H9 (cell line): Measurements from ENCODE around the gene LZTR1. TPM values are rescaled to one million over a fixed set of nuclear protein-coding genes. Genes with fewer than 3 reads are reported as not detected.

Source experiments
- DNase-seq: peaks from one replicate; pipeline ENCODE4 v3.0.0-alpha.2; 2017
- H2AFZ ChIP-seq: one replicate; pipeline ENCODE4 v1.6.1; 2013; ENCODE audit warnings: mild to moderate bottlenecking, low read length, control low read depth, moderate library complexity
- H2AK5ac ChIP-seq: 2 replicates; pipeline ENCODE4 v1.6.1; 2013; ENCODE audit warnings: low read length, control low read depth, mixed read lengths; ENCODE audit not compliant: insufficient read length
- H2BK120ac ChIP-seq: one replicate; pipeline ENCODE4 v1.6.1; 2013; ENCODE audit warnings: low read depth, mild to moderate bottlenecking, low read length, control low read depth, inconsistent platforms; ENCODE audit not compliant: poor library complexity, severe bottlenecking
- H2BK12ac ChIP-seq: 2 replicates; pipeline ENCODE4 v1.6.1; 2013; ENCODE audit warnings: low read length, control low read depth, mixed read lengths, low read depth; ENCODE audit not compliant: insufficient read length
- H2BK15ac ChIP-seq: 2 replicates; pipeline ENCODE4 v1.6.1; 2013; ENCODE audit warnings: low read depth, low read length, control low read depth
- H2BK20ac ChIP-seq: one replicate; pipeline ENCODE4 v1.6.1; 2013; ENCODE audit warnings: low read depth, mild to moderate bottlenecking, low read length, control low read depth, inconsistent platforms; ENCODE audit not compliant: poor library complexity, severe bottlenecking
- H2BK5ac ChIP-seq: 2 replicates; pipeline ENCODE4 v1.6.1; 2013; ENCODE audit warnings: low read length, control low read depth, mixed read lengths; ENCODE audit not compliant: insufficient read length
- H3K14ac ChIP-seq: 2 replicates; pipeline ENCODE4 v1.6.1; 2013; ENCODE audit warnings: low read length, control low read depth; ENCODE audit not compliant: insufficient read depth
- H3K18ac ChIP-seq: 2 replicates; pipeline ENCODE4 v1.6.1; 2013; ENCODE audit warnings: low read depth, mild to moderate bottlenecking, mixed read lengths, low read length, control low read depth; ENCODE audit not compliant: insufficient read length
- H3K23ac ChIP-seq: 2 replicates; pipeline ENCODE4 v1.6.1; 2013; ENCODE audit warnings: low read length, control low read depth, mixed read lengths, low read depth; ENCODE audit not compliant: insufficient read length
- H3K23me2 ChIP-seq: 2 replicates; pipeline ENCODE4 v1.6.1; 2013; ENCODE audit warnings: low read depth, mild to moderate bottlenecking, mixed read lengths, low read length, control low read depth; ENCODE audit not compliant: insufficient read length, poor library complexity, severe bottlenecking
- H3K27ac ChIP-seq: 2 replicates; pipeline ENCODE4 v1.5.1; 2013; ENCODE audit warnings: low read length, control low read depth, mixed read lengths, low read depth; ENCODE audit not compliant: insufficient read length
- H3K27me3 ChIP-seq: 2 replicates; pipeline ENCODE4 v1.6.1; 2013; ENCODE audit warnings: low read length, control low read depth, inconsistent platforms; ENCODE audit not compliant: insufficient read depth
- H3K4ac ChIP-seq: 2 replicates; pipeline ENCODE4 v1.6.1; 2013; ENCODE audit warnings: low read depth, mild to moderate bottlenecking, control low read depth, inconsistent platforms, low read length, moderate library complexity
- H3K4me1 ChIP-seq: 2 replicates; pipeline ENCODE4 v1.6.1; 2013; ENCODE audit warnings: low read length, control low read depth, inconsistent platforms; ENCODE audit not compliant: insufficient read depth
- H3K4me2 ChIP-seq: 2 replicates; pipeline ENCODE4 v1.6.1; 2013; ENCODE audit warnings: low read length, control low read depth, mixed read lengths; ENCODE audit not compliant: insufficient read length, insufficient read depth
- H3K56ac ChIP-seq: 2 replicates; pipeline ENCODE4 v1.6.1; 2013; ENCODE audit warnings: low read depth, mild to moderate bottlenecking, mixed read lengths, low read length, control low read depth; ENCODE audit not compliant: insufficient read length
- H3K79me1 ChIP-seq: 2 replicates; pipeline ENCODE4 v1.6.1; 2013; ENCODE audit warnings: low read depth, mild to moderate bottlenecking, moderate library complexity, low read length, control low read depth, inconsistent platforms; ENCODE audit not compliant: insufficient read depth, poor library complexity, severe bottlenecking
- H3K79me2 ChIP-seq: 2 replicates; pipeline ENCODE4 v1.6.1; 2013; ENCODE audit warnings: low read length, control low read depth, inconsistent platforms; ENCODE audit not compliant: insufficient read depth
- H3K9ac ChIP-seq: 2 replicates; pipeline ENCODE4 v1.6.1; 2013; ENCODE audit warnings: low read length, control low read depth, mixed read lengths; ENCODE audit not compliant: insufficient read length; ENCODE audit errors: extremely low read depth
- H3K9me3 ChIP-seq: one replicate; pipeline ENCODE4 v1.6.1; 2013; ENCODE audit warnings: low read depth, low read length, inconsistent platforms; ENCODE audit not compliant: control insufficient read depth
- H3T11ph ChIP-seq: one replicate; pipeline ENCODE4 v1.6.1; 2013; ENCODE audit warnings: mild to moderate bottlenecking, low read length, control low read depth, inconsistent platforms
- H4K20me1 ChIP-seq: one replicate; pipeline ENCODE4 v1.6.1; 2013; ENCODE audit not compliant: control insufficient read depth, insufficient read length, insufficient read depth
- H4K5ac ChIP-seq: 2 replicates; pipeline ENCODE4 v1.6.1; 2013; ENCODE audit warnings: low read depth, mild to moderate bottlenecking, mixed read lengths, low read length, control low read depth; ENCODE audit not compliant: insufficient read length
- H4K8ac ChIP-seq: replicated peaks from 2 replicates; pipeline ENCODE4 v1.6.1; 2013; ENCODE audit warnings: low read length, control low read depth, mixed read lengths, low read depth; ENCODE audit not compliant: insufficient read length
- H4K91ac ChIP-seq: 2 replicates; pipeline ENCODE4 v1.6.1; 2013; ENCODE audit warnings: low read depth, mild to moderate bottlenecking, moderate library complexity, mixed read lengths, low read length, control low read depth; ENCODE audit not compliant: insufficient read length
- H3K27ac Mint-ChIP-seq, 3 experiments: 2 replicates in 2 of 3; 3 replicates in 1 of 3; pipeline ENCODE4 v1.8.0; 2020 to 2021; ENCODE audit warnings: mixed read lengths in 3 of 3, mild to moderate bottlenecking in 1 of 3, moderate library complexity in 1 of 3
- H3K27me3 Mint-ChIP-seq: 2 replicates; pipeline ENCODE4 v1.8.0; 2021; ENCODE audit warnings: low read depth, mild to moderate bottlenecking, moderate library complexity, mixed read lengths
- H3K36me3 Mint-ChIP-seq, 3 experiments: 2 replicates in 2 of 3; 3 replicates in 1 of 3; pipeline ENCODE4 v1.8.0; 2020 to 2021; ENCODE audit warnings: low read depth in 3 of 3, mixed read lengths in 3 of 3; ENCODE audit not compliant: insufficient read depth in 1 of 3
- H3K4me1 Mint-ChIP-seq, 2 experiments: 2 replicates each; pipeline ENCODE4 v1.8.0; 2020; ENCODE audit warnings: mixed read lengths in 2 of 2
- H3K4me3 Mint-ChIP-seq, 2 experiments: 2 replicates in 1 of 2; 3 replicates in 1 of 2; pipeline ENCODE4 v1.8.0; 2020 to 2021; ENCODE audit warnings: mild to moderate bottlenecking in 2 of 2, mixed read lengths in 2 of 2, moderate library complexity in 1 of 2
- H3K9me3 Mint-ChIP-seq, 2 experiments: 2 replicates in 1 of 2; 3 replicates in 1 of 2; pipeline ENCODE4 v1.8.0; 2020; ENCODE audit warnings: mild to moderate bottlenecking in 2 of 2, mixed read lengths in 2 of 2, moderate library complexity in 1 of 2
- WGBS: extraction: QIAGEN DNeasy Blood & Tissue Kit; methylation state at CpG from one replicate; pipeline ENCODE4 v1.1.7; 2013; ENCODE audit warnings: missing lambda C conversion rate, low lambda C conversion rate, mixed read lengths; ENCODE audit not compliant: insufficient read length; ENCODE audit errors: extremely low coverage; 5-methylcytosine and 5-hydroxymethylcytosine counted together
- total RNA-seq: library from RNA; stranded (reverse); gene quantifications from 2 replicates; pipeline ENCODE4 v1.2.1, GENCODE V29; 2021
- TF ChIP-seq, protein P1 (sequence below): fragments of 200-600 bp; sonication (generic); conservative IDR thresholded peaks from 3 replicates; pipeline ENCODE4 v1.8.0; 2021; ENCODE audit warnings: antibody characterized with exemption, mild to moderate bottlenecking

LZTR1 gene
- total RNA-seq, 1 experiment from 2014 or later: 47.0 TPM

DNA sequence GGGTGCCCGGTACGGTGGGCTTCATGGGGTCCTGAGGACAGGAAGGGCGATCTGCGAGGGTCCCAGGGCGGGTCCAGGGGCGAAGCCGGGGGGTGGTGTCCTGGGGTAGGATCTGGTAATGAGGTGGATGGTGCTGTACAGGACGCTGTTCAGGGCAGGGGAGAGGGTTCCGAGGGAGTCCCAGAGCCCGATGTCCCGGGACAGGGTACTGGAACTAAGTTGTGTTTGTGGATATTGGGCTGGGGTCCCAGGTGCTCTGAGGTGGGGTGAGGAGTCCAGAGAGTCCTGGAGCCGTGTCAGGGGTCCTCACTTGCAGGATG lies 426 bp downstream of the LZTR1 start:
- no CpG with 5 or more reads among the region's 12 CpGs for WGBS
- H3K9ac ChIP-seq: peak overlapping the region; percentile 68
- Mint-ChIP-seq H3K27me3 (peaks cover 25% of the 10 kb centered on the region), H3K36me3 (peaks cover 4 to 25% (median 22%) of the 10 kb centered on the region in 3 experiments), H3K4me3 (peak overlapping the region; percentile 94 to 98), H3K4me1 (peaks cover 28 to 30% of the 10 kb centered on the region in 2 experiments), H3K27ac (peak overlapping the region in 1 of 3 experiments; percentile 79; a peak in 1 of 7 replicates), H3K9me3 (peaks cover 12 to 13% of the 10 kb centered on the region in 2 experiments)
- H4K91ac ChIP-seq: no peak overlapping the region
- no peak overlapping the region for H3T11ph ChIP-seq
- H3K56ac ChIP-seq: no peak overlapping the region
- no peak overlapping the region for H2BK20ac ChIP-seq
- no peak for DNase-seq
- no peaks in the 10 kb centered on the region for H3K9me3 ChIP-seq
- no peak overlapping the region for H2AK5ac ChIP-seq
- no peak overlapping the region for H2BK12ac ChIP-seq
- no peak overlapping the region for H3K23ac ChIP-seq
- TF ChIP-seq, protein P1, sequence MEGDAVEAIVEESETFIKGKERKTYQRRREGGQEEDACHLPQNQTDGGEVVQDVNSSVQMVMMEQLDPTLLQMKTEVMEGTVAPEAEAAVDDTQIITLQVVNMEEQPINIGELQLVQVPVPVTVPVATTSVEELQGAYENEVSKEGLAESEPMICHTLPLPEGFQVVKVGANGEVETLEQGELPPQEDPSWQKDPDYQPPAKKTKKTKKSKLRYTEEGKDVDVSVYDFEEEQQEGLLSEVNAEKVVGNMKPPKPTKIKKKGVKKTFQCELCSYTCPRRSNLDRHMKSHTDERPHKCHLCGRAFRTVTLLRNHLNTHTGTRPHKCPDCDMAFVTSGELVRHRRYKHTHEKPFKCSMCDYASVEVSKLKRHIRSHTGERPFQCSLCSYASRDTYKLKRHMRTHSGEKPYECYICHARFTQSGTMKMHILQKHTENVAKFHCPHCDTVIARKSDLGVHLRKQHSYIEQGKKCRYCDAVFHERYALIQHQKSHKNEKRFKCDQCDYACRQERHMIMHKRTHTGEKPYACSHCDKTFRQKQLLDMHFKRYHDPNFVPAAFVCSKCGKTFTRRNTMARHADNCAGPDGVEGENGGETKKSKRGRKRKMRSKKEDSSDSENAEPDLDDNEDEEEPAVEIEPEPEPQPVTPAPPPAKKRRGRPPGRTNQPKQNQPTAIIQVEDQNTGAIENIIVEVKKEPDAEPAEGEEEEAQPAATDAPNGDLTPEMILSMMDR: no peak
- H4K20me1 ChIP-seq: no peaks in the 10 kb centered on the region
- no peaks in the 10 kb centered on the region for H3K27me3 ChIP-seq
- H3K79me2 ChIP-seq: no peaks in the 10 kb centered on the region
- H3K18ac ChIP-seq: no peak overlapping the region
- H3K27ac ChIP-seq: no peak overlapping the region
- no peak overlapping the region for H3K4ac ChIP-seq
- H2BK15ac ChIP-seq: no peak overlapping the region
- no peak overlapping the region for H2AFZ ChIP-seq
- H3K23me2 ChIP-seq: peaks cover 14% of the 10 kb centered on the region
- H2BK5ac ChIP-seq: no peak overlapping the region
- H3K4me2 ChIP-seq: peak overlapping the region; percentile 73
- H4K8ac ChIP-seq: no peak overlapping the region
- no peak overlapping the region for H2BK120ac ChIP-seq
- H3K79me1 ChIP-seq: no peaks in the 10 kb centered on the region
- peak overlapping the region; percentile 66 for H3K14ac ChIP-seq
- 0 out of 2 replicates have a peak, but pooled peaks cover 2% of the 10 kb centered on the region for H3K4me1 ChIP-seq
- H4K5ac ChIP-seq: no peak overlapping the region
